Ecto neural progenitor cell (in vitro differentiated cells): ENCODE measurements around the gene THUMPD3.
A peak's percentile ranks its signal among the peaks of the same experiment; 100 is the strongest.

Source experiments
- DNase-seq: peaks from one replicate; pipeline ENCODE4 v3.0.0-alpha.2; 2018; ENCODE audit warnings: low spot score

THUMPD3 gene

GRCh38 chr3:9362731-9363530 is at the start of gene THUMPD3:
TSS of gene THUMPD3 (plus strand) at chr3:9363054. CDS start at chr3:9365069, 2,015 bp downstream.
- peak; percentile 93 for DNase-seq

GRCh38 chr3:9314796-9315195 is 48.1 kb upstream of the THUMPD3 start:
- DNase-seq = no peak

GRCh38 chr3:9316881-9317361 is 45.9 kb upstream of the THUMPD3 start:
- DNase-seq = peak; percentile 55

- no peak for DNase-seq
Observed at GRCh38 chr3:9322780-9323179, 40.1 kb upstream of the THUMPD3 start.

- no peak for DNase-seq
Observed at GRCh38 chr3:9324944-9325343, 37.9 kb upstream of the THUMPD3 start.

- no peak for DNase-seq
Observed at GRCh38 chr3:9327578-9327977, 35.3 kb upstream of the THUMPD3 start.

- no peak for DNase-seq
Observed at GRCh38 chr3:9330166-9330703, 32.6 kb upstream of the THUMPD3 start.

- DNase-seq = no peak
Observed at GRCh38 chr3:9331171-9331570, 31.7 kb upstream of the THUMPD3 start.

GRCh38 chr3:9332250-9333030 is 30.4 kb upstream of the THUMPD3 start:
- DNase-seq = no peak

- no peak for DNase-seq
Observed at GRCh38 chr3:9339761-9340471, 22.9 kb upstream of the THUMPD3 start.

- no peak for DNase-seq
Observed at GRCh38 chr3:9340472-9340902, 22.4 kb upstream of the THUMPD3 start.

GRCh38 chr3:9342696-9343095 is 20.2 kb upstream of the THUMPD3 start:
- no peak for DNase-seq

GRCh38 chr3:9343115-9343514 is 19.7 kb upstream of the THUMPD3 start:
- no peak for DNase-seq

GRCh38 chr3:9345041-9345440 is 17.8 kb upstream of the THUMPD3 start:
- DNase-seq = no peak

GRCh38 chr3:9346141-9346540 is 16.7 kb upstream of the THUMPD3 start:
- DNase-seq = no peak

GRCh38 chr3:9347081-9347480 is 15.8 kb upstream of the THUMPD3 start:
- DNase-seq = no peak

- DNase-seq = no peak
Observed at GRCh38 chr3:9347887-9348286, 15.0 kb upstream of the THUMPD3 start.

GRCh38 chr3:9349321-9350117 is 13.3 kb upstream of the THUMPD3 start:
- DNase-seq = no peak

- DNase-seq = no peak
Observed at GRCh38 chr3:9351709-9352126, 11.1 kb upstream of the THUMPD3 start.

- DNase-seq = peak; percentile 66
Observed at GRCh38 chr3:9352917-9353752, 9.7 kb upstream of the THUMPD3 start.
